H9 (cell line): ENCODE results near the gene JPT2. TPM values are rescaled to one million over a fixed set of nuclear protein-coding genes. Genes with fewer than 3 reads are reported as not detected.

Experiments used
- DNase-seq: peaks from one replicate; pipeline ENCODE4 v3.0.0-alpha.2; 2017
- H2AFZ ChIP-seq: one replicate; pipeline ENCODE4 v1.6.1; 2013; ENCODE audit warnings: mild to moderate bottlenecking, low read length, control low read depth, moderate library complexity
- H2AK5ac ChIP-seq: 2 replicates; pipeline ENCODE4 v1.6.1; 2013; ENCODE audit warnings: low read length, control low read depth, mixed read lengths; ENCODE audit not compliant: insufficient read length
- H2BK120ac ChIP-seq: one replicate; pipeline ENCODE4 v1.6.1; 2013; ENCODE audit warnings: low read depth, mild to moderate bottlenecking, low read length, control low read depth, inconsistent platforms; ENCODE audit not compliant: poor library complexity, severe bottlenecking
- H2BK12ac ChIP-seq: 2 replicates; pipeline ENCODE4 v1.6.1; 2013; ENCODE audit warnings: low read length, control low read depth, mixed read lengths, low read depth; ENCODE audit not compliant: insufficient read length
- H2BK15ac ChIP-seq: 2 replicates; pipeline ENCODE4 v1.6.1; 2013; ENCODE audit warnings: low read depth, low read length, control low read depth
- H2BK20ac ChIP-seq: one replicate; pipeline ENCODE4 v1.6.1; 2013; ENCODE audit warnings: low read depth, mild to moderate bottlenecking, low read length, control low read depth, inconsistent platforms; ENCODE audit not compliant: poor library complexity, severe bottlenecking
- H2BK5ac ChIP-seq: 2 replicates; pipeline ENCODE4 v1.6.1; 2013; ENCODE audit warnings: low read length, control low read depth, mixed read lengths; ENCODE audit not compliant: insufficient read length
- H3K14ac ChIP-seq: 2 replicates; pipeline ENCODE4 v1.6.1; 2013; ENCODE audit warnings: low read length, control low read depth; ENCODE audit not compliant: insufficient read depth
- H3K18ac ChIP-seq: 2 replicates; pipeline ENCODE4 v1.6.1; 2013; ENCODE audit warnings: low read depth, mild to moderate bottlenecking, mixed read lengths, low read length, control low read depth; ENCODE audit not compliant: insufficient read length
- H3K23ac ChIP-seq: 2 replicates; pipeline ENCODE4 v1.6.1; 2013; ENCODE audit warnings: low read length, control low read depth, mixed read lengths, low read depth; ENCODE audit not compliant: insufficient read length
- H3K23me2 ChIP-seq: 2 replicates; pipeline ENCODE4 v1.6.1; 2013; ENCODE audit warnings: low read depth, mild to moderate bottlenecking, mixed read lengths, low read length, control low read depth; ENCODE audit not compliant: insufficient read length, poor library complexity, severe bottlenecking
- H3K27ac ChIP-seq: 2 replicates; pipeline ENCODE4 v1.5.1; 2013; ENCODE audit warnings: low read length, control low read depth, mixed read lengths, low read depth; ENCODE audit not compliant: insufficient read length
- H3K27me3 ChIP-seq: 2 replicates; pipeline ENCODE4 v1.6.1; 2013; ENCODE audit warnings: low read length, control low read depth, inconsistent platforms; ENCODE audit not compliant: insufficient read depth
- H3K4ac ChIP-seq: 2 replicates; pipeline ENCODE4 v1.6.1; 2013; ENCODE audit warnings: low read depth, mild to moderate bottlenecking, control low read depth, inconsistent platforms, low read length, moderate library complexity
- H3K4me1 ChIP-seq: 2 replicates; pipeline ENCODE4 v1.6.1; 2013; ENCODE audit warnings: low read length, control low read depth, inconsistent platforms; ENCODE audit not compliant: insufficient read depth
- H3K4me2 ChIP-seq: 2 replicates; pipeline ENCODE4 v1.6.1; 2013; ENCODE audit warnings: low read length, control low read depth, mixed read lengths; ENCODE audit not compliant: insufficient read length, insufficient read depth
- H3K56ac ChIP-seq: 2 replicates; pipeline ENCODE4 v1.6.1; 2013; ENCODE audit warnings: low read depth, mild to moderate bottlenecking, mixed read lengths, low read length, control low read depth; ENCODE audit not compliant: insufficient read length
- H3K79me1 ChIP-seq: 2 replicates; pipeline ENCODE4 v1.6.1; 2013; ENCODE audit warnings: low read depth, mild to moderate bottlenecking, moderate library complexity, low read length, control low read depth, inconsistent platforms; ENCODE audit not compliant: insufficient read depth, poor library complexity, severe bottlenecking
- H3K79me2 ChIP-seq: 2 replicates; pipeline ENCODE4 v1.6.1; 2013; ENCODE audit warnings: low read length, control low read depth, inconsistent platforms; ENCODE audit not compliant: insufficient read depth
- H3K9ac ChIP-seq: 2 replicates; pipeline ENCODE4 v1.6.1; 2013; ENCODE audit warnings: low read length, control low read depth, mixed read lengths; ENCODE audit not compliant: insufficient read length; ENCODE audit errors: extremely low read depth
- H3K9me3 ChIP-seq: one replicate; pipeline ENCODE4 v1.6.1; 2013; ENCODE audit warnings: low read depth, low read length, inconsistent platforms; ENCODE audit not compliant: control insufficient read depth
- H3T11ph ChIP-seq: one replicate; pipeline ENCODE4 v1.6.1; 2013; ENCODE audit warnings: mild to moderate bottlenecking, low read length, control low read depth, inconsistent platforms
- H4K20me1 ChIP-seq: one replicate; pipeline ENCODE4 v1.6.1; 2013; ENCODE audit not compliant: control insufficient read depth, insufficient read length, insufficient read depth
- H4K5ac ChIP-seq: 2 replicates; pipeline ENCODE4 v1.6.1; 2013; ENCODE audit warnings: low read depth, mild to moderate bottlenecking, mixed read lengths, low read length, control low read depth; ENCODE audit not compliant: insufficient read length
- H4K8ac ChIP-seq: replicated peaks from 2 replicates; pipeline ENCODE4 v1.6.1; 2013; ENCODE audit warnings: low read length, control low read depth, mixed read lengths, low read depth; ENCODE audit not compliant: insufficient read length
- H4K91ac ChIP-seq: 2 replicates; pipeline ENCODE4 v1.6.1; 2013; ENCODE audit warnings: low read depth, mild to moderate bottlenecking, moderate library complexity, mixed read lengths, low read length, control low read depth; ENCODE audit not compliant: insufficient read length
- H3K27ac Mint-ChIP-seq, 3 experiments: 2 replicates in 2 of 3; 3 replicates in 1 of 3; pipeline ENCODE4 v1.8.0; 2020 to 2021; ENCODE audit warnings: mixed read lengths in 3 of 3, mild to moderate bottlenecking in 1 of 3, moderate library complexity in 1 of 3
- H3K27me3 Mint-ChIP-seq: 2 replicates; pipeline ENCODE4 v1.8.0; 2021; ENCODE audit warnings: low read depth, mild to moderate bottlenecking, moderate library complexity, mixed read lengths
- H3K36me3 Mint-ChIP-seq, 3 experiments: 2 replicates in 2 of 3; 3 replicates in 1 of 3; pipeline ENCODE4 v1.8.0; 2020 to 2021; ENCODE audit warnings: low read depth in 3 of 3, mixed read lengths in 3 of 3; ENCODE audit not compliant: insufficient read depth in 1 of 3
- H3K4me1 Mint-ChIP-seq, 2 experiments: 2 replicates each; pipeline ENCODE4 v1.8.0; 2020; ENCODE audit warnings: mixed read lengths in 2 of 2
- H3K4me3 Mint-ChIP-seq, 2 experiments: 2 replicates in 1 of 2; 3 replicates in 1 of 2; pipeline ENCODE4 v1.8.0; 2020 to 2021; ENCODE audit warnings: mild to moderate bottlenecking in 2 of 2, mixed read lengths in 2 of 2, moderate library complexity in 1 of 2
- H3K9me3 Mint-ChIP-seq, 2 experiments: 2 replicates in 1 of 2; 3 replicates in 1 of 2; pipeline ENCODE4 v1.8.0; 2020; ENCODE audit warnings: mild to moderate bottlenecking in 2 of 2, mixed read lengths in 2 of 2, moderate library complexity in 1 of 2
- WGBS: extraction: QIAGEN DNeasy Blood & Tissue Kit; methylation state at CpG from one replicate; pipeline ENCODE4 v1.1.7; 2013; ENCODE audit warnings: missing lambda C conversion rate, low lambda C conversion rate, mixed read lengths; ENCODE audit not compliant: insufficient read length; ENCODE audit errors: extremely low coverage; 5-methylcytosine and 5-hydroxymethylcytosine counted together
- total RNA-seq: library from RNA; stranded (reverse); gene quantifications from 2 replicates; pipeline ENCODE4 v1.2.1, GENCODE V29; 2021
- TF ChIP-seq, protein P1 (sequence below): fragments of 200-600 bp; sonication (generic); conservative IDR thresholded peaks from 3 replicates; pipeline ENCODE4 v1.8.0; 2021; ENCODE audit warnings: antibody characterized with exemption, mild to moderate bottlenecking

Gene JPT2
- total RNA-seq, 1 experiment from 2014 or later: 206 TPM

GRCh38 chr16:1655269-1655807, 22.7 kb upstream of the JPT2 start:
- Histone ChIP-seq H4K91ac (no peak overlapping the region), H2BK20ac (no peak overlapping the region), H3K27me3 (no peaks in the 10 kb centered on the region), H3K4me1 (no peaks in the 10 kb centered on the region), H3K9me3 (no peaks in the 10 kb centered on the region), H3K14ac (no peak overlapping the region), H2BK15ac (no peak overlapping the region), H4K20me1 (no peaks in the 10 kb centered on the region), H3K79me2 (no peaks in the 10 kb centered on the region), H3K18ac (no peak overlapping the region), H3K27ac (no peak overlapping the region), H3K23me2 (peaks cover 4% of the 10 kb centered on the region), H3K23ac (no peak overlapping the region), H3K4me2 (no peak overlapping the region), H3K56ac (no peak overlapping the region), H3T11ph (no peak overlapping the region), H2BK120ac (no peak overlapping the region), H2AK5ac (no peak overlapping the region), H4K8ac (no peak overlapping the region), H4K5ac (no peak overlapping the region), H3K9ac (no peak overlapping the region), H2BK12ac (no peak overlapping the region), H2AFZ (no peak overlapping the region), H3K4ac (no peak overlapping the region), H2BK5ac (no peak overlapping the region), H3K79me1 (no peaks in the 10 kb centered on the region)
- Mint-ChIP-seq H3K4me3 (no peak overlapping the region), H3K4me1 (no peaks in the 10 kb centered on the region), H3K9me3 (no peaks in the 10 kb centered on the region), H3K27ac (no peak overlapping the region), H3K36me3 (peaks cover 30 to 75% (median 67%) of the 10 kb centered on the region in 3 experiments), H3K27me3 (peaks cover 1% of the 10 kb centered on the region; the same call in 1 of the 2 replicates)
- no CpG with 5 or more reads among the region's 16 CpGs for WGBS
- TF ChIP-seq, protein P1, sequence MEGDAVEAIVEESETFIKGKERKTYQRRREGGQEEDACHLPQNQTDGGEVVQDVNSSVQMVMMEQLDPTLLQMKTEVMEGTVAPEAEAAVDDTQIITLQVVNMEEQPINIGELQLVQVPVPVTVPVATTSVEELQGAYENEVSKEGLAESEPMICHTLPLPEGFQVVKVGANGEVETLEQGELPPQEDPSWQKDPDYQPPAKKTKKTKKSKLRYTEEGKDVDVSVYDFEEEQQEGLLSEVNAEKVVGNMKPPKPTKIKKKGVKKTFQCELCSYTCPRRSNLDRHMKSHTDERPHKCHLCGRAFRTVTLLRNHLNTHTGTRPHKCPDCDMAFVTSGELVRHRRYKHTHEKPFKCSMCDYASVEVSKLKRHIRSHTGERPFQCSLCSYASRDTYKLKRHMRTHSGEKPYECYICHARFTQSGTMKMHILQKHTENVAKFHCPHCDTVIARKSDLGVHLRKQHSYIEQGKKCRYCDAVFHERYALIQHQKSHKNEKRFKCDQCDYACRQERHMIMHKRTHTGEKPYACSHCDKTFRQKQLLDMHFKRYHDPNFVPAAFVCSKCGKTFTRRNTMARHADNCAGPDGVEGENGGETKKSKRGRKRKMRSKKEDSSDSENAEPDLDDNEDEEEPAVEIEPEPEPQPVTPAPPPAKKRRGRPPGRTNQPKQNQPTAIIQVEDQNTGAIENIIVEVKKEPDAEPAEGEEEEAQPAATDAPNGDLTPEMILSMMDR: no peak
- DNase-seq: no peak
